ENCODE results near the gene KRTAP5-3. TPM values are rescaled to one million over a fixed set of nuclear protein-coding genes. Genes with fewer than 3 reads are reported as not detected.

KRTAP5-3 gene
- total and polyA plus RNA-seq, 2 of the 13 experiments (the other 11 are each of a cell fraction or from before 2014, with no cell fraction given): not detected

DNA sequence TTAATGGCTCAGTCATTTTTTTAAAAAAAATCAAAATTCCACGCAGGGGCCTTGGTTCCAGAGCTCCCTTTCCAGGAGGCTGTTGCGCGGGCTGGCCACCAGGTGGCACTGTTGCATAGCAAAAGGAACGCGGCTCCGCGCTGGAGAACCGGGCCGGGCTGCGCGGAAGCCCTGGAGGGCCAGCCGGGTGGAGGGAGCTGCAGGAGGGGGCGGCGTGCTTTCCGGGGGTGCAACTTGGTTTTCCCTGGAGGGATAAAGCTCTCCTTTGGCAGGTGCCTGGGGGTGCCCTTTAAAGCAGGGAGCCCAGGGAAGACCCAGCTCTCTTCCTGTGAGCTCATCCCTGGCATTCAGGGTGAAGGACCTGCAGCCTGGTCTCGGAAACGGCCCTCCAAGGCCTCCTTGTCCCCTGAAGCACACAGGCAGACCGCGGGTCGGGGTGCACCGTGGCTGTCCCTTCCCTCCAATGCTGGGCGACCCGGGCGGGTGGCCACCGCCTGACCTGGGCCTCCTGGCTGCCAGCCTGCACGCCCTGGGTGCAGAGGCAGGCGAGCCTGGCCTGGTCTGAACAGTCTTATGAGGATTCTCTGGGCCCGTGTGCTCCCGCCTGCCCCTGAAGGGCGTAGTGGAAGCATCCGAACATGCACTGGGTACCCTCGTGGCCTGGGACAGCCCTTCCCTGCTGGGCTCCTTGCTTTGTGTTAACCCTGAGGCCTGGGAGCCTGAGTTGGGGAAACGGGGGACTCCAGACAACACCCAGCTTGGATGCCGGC lies 44.7 kb upstream of the KRTAP5-3 start (continued):
- TF ChIP-seq, protein P1, sequence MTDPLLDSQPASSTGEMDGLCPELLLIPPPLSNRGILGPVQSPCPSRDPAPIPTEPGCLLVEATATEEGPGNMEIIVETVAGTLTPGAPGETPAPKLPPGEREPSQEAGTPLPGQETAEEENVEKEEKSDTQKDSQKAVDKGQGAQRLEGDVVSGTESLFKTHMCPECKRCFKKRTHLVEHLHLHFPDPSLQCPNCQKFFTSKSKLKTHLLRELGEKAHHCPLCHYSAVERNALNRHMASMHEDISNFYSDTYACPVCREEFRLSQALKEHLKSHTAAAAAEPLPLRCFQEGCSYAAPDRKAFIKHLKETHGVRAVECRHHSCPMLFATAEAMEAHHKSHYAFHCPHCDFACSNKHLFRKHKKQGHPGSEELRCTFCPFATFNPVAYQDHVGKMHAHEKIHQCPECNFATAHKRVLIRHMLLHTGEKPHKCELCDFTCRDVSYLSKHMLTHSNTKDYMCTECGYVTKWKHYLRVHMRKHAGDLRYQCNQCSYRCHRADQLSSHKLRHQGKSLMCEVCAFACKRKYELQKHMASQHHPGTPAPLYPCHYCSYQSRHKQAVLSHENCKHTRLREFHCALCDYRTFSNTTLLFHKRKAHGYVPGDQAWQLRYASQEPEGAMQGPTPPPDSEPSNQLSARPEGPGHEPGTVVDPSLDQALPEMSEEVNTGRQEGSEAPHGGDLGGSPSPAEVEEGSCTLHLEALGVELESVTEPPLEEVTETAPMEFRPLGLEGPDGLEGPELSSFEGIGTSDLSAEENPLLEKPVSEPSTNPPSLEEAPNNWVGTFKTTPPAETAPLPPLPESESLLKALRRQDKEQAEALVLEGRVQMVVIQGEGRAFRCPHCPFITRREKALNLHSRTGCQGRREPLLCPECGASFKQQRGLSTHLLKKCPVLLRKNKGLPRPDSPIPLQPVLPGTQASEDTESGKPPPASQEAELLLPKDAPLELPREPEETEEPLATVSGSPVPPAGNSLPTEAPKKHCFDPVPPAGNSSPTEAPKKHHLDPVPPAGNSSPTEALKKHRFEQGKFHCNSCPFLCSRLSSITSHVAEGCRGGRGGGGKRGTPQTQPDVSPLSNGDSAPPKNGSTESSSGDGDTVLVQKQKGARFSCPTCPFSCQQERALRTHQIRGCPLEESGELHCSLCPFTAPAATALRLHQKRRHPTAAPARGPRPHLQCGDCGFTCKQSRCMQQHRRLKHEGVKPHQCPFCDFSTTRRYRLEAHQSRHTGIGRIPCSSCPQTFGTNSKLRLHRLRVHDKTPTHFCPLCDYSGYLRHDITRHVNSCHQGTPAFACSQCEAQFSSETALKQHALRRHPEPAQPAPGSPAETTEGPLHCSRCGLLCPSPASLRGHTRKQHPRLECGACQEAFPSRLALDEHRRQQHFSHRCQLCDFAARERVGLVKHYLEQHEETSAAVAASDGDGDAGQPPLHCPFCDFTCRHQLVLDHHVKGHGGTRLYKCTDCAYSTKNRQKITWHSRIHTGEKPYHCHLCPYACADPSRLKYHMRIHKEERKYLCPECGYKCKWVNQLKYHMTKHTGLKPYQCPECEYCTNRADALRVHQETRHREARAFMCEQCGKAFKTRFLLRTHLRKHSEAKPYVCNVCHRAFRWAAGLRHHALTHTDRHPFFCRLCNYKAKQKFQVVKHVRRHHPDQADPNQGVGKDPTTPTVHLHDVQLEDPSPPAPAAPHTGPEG (CRISPR knock-in tag; IDR thresholded peaks at IDR 0.05): no peak
- TF ChIP-seq MED8 (CRISPR knock-in tag; IDR thresholded peaks at IDR 0.05; ENCODE audit: insufficient replicate concordance) (no peak), ZNF841 (CRISPR knock-in tag; IDR thresholded peaks at IDR 0.05; ENCODE audit: borderline replicate concordance) (no peak), ZNF333 (CRISPR knock-in tag; IDR thresholded peaks at IDR 0.05; ENCODE audit: borderline replicate concordance) (no peak), TEAD3 (CRISPR knock-in tag; optimal IDR thresholded peaks at IDR 0.05; ENCODE audit: borderline replicate concordance) (peak; percentile 55), ZSCAN20 (CRISPR knock-in tag; IDR thresholded peaks at IDR 0.05; ENCODE audit: borderline replicate concordance) (0 out of 2 replicates have a peak, but pooled peaks have one; percentile 63), CBFB (CRISPR knock-in tag; IDR thresholded peaks at IDR 0.05) (no peak), ZNF547 (CRISPR knock-in tag; IDR thresholded peaks at IDR 0.05) (no peak), ZNF30 (CRISPR knock-in tag; IDR thresholded peaks at IDR 0.05) (no peak), HNRNPUL1 (IDR thresholded peaks at IDR 0.05; ENCODE audit: low read depth, low read length) (no peak), ZNF724P (CRISPR knock-in tag; IDR thresholded peaks at IDR 0.05; ENCODE audit: borderline replicate concordance) (no peak), EED (CRISPR knock-in tag; IDR thresholded peaks at IDR 0.05) (0 out of 2 replicates have a peak, but pooled peaks have one; percentile 10), ZFP90 (CRISPR knock-in tag; IDR thresholded peaks at IDR 0.05; ENCODE audit: borderline replicate concordance) (0 out of 2 replicates have a peak, but pooled peaks have one; percentile 49)
- TF ChIP-seq, protein P2, sequence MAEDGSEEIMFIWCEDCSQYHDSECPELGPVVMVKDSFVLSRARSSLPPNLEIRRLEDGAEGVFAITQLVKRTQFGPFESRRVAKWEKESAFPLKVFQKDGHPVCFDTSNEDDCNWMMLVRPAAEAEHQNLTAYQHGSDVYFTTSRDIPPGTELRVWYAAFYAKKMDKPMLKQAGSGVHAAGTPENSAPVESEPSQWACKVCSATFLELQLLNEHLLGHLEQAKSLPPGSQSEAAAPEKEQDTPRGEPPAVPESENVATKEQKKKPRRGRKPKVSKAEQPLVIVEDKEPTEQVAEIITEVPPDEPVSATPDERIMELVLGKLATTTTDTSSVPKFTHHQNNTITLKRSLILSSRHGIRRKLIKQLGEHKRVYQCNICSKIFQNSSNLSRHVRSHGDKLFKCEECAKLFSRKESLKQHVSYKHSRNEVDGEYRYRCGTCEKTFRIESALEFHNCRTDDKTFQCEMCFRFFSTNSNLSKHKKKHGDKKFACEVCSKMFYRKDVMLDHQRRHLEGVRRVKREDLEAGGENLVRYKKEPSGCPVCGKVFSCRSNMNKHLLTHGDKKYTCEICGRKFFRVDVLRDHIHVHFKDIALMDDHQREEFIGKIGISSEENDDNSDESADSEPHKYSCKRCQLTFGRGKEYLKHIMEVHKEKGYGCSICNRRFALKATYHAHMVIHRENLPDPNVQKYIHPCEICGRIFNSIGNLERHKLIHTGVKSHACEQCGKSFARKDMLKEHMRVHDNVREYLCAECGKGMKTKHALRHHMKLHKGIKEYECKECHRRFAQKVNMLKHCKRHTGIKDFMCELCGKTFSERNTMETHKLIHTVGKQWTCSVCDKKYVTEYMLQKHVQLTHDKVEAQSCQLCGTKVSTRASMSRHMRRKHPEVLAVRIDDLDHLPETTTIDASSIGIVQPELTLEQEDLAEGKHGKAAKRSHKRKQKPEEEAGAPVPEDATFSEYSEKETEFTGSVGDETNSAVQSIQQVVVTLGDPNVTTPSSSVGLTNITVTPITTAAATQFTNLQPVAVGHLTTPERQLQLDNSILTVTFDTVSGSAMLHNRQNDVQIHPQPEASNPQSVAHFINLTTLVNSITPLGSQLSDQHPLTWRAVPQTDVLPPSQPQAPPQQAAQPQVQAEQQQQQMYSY (CRISPR knock-in tag; IDR thresholded peaks at IDR 0.05): peak; percentile 84; the same call in 1 of the 2 replicates
- TF ChIP-seq, protein P3, sequence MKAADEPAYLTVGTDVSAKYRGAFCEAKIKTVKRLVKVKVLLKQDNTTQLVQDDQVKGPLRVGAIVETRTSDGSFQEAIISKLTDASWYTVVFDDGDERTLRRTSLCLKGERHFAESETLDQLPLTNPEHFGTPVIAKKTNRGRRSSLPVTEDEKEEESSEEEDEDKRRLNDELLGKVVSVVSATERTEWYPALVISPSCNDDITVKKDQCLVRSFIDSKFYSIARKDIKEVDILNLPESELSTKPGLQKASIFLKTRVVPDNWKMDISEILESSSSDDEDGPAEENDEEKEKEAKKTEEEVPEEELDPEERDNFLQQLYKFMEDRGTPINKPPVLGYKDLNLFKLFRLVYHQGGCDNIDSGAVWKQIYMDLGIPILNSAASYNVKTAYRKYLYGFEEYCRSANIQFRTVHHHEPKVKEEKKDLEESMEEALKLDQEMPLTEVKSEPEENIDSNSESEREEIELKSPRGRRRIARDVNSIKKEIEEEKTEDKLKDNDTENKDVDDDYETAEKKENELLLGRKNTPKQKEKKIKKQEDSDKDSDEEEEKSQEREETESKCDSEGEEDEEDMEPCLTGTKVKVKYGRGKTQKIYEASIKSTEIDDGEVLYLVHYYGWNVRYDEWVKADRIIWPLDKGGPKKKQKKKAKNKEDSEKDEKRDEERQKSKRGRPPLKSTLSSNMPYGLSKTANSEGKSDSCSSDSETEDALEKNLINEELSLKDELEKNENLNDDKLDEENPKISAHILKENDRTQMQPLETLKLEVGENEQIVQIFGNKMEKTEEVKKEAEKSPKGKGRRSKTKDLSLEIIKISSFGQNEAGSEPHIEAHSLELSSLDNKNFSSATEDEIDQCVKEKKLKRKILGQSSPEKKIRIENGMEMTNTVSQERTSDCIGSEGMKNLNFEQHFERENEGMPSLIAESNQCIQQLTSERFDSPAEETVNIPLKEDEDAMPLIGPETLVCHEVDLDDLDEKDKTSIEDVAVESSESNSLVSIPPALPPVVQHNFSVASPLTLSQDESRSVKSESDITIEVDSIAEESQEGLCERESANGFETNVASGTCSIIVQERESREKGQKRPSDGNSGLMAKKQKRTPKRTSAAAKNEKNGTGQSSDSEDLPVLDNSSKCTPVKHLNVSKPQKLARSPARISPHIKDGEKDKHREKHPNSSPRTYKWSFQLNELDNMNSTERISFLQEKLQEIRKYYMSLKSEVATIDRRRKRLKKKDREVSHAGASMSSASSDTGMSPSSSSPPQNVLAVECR (CRISPR knock-in tag; IDR thresholded peaks at IDR 0.05; ENCODE audit: borderline replicate concordance): no peak
